ENCODE results near the gene FRMD5. TPM values are rescaled to one million over a fixed set of nuclear protein-coding genes. Genes with fewer than 3 reads are reported as not detected.

FRMD5 gene
- total RNA-seq, 1 experiment from 2014 or later = 3.9 TPM

DNA sequence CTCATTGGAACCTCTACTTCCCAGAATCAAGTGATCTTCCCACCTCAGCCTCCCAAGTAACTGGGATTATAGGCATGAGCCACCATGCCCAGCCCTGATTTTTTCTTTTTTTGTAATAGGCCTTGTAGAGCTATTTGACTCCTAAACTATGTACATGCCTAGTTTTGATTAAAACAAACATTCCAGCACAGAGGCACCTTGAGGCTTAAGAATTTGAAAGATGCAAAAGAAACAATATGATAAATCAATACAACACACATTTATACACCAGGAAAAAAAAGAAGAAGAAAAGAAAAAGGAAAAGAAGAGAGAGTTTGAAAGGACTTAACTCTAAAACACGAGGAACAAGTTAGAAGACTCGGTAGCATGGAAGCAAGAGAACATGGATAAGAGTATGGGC, 13.9 kb upstream of the FRMD5 start:
- Mint-ChIP-seq H3K9me3 (no peaks in the 10 kb centered on the region), H3K27me3 (ENCODE audit: low read depth) (peaks cover 2% of the 10 kb centered on the region), H3K27ac (no peak overlapping the region; a peak in 1 of 7 replicates), H3K4me1 (peaks cover 8% of the 10 kb centered on the region in 2 experiments), H3K36me3 (ENCODE audit: insufficient read depth in 1 of 3, low read depth in 3 of 3) (no peaks in the 10 kb centered on the region; a peak in 1 of 7 replicates), H3K4me3 (no peak overlapping the region)
- Histone ChIP-seq H3K23ac (ENCODE audit: insufficient read length, low read depth, low read length) (no peak overlapping the region), H3K27ac (ENCODE audit: insufficient read length, low read depth, low read length) (no peak overlapping the region), H3K79me1 (ENCODE audit: insufficient read depth, low read depth, low read length, poor library complexity, severe bottlenecking) (no peaks in the 10 kb centered on the region), H3K9me3 (ENCODE audit: control insufficient read depth, low read depth, low read length) (no peaks in the 10 kb centered on the region), H4K8ac (replicated peaks; ENCODE audit: insufficient read length, low read depth, low read length) (no peak overlapping the region), H2BK15ac (ENCODE audit: low read depth, low read length) (no peak overlapping the region), H3K23me2 (ENCODE audit: insufficient read length, low read depth, low read length, poor library complexity, severe bottlenecking) (no peaks in the 10 kb centered on the region), H2BK20ac (ENCODE audit: low read depth, low read length, poor library complexity, severe bottlenecking) (no peak overlapping the region), H3K4me1 (ENCODE audit: insufficient read depth, low read length) (no peaks in the 10 kb centered on the region; the same call in 1 of the 2 replicates), H3K56ac (ENCODE audit: insufficient read length, low read depth, low read length) (no peak overlapping the region), H4K5ac (ENCODE audit: insufficient read length, low read depth, low read length) (no peak overlapping the region), H3K27me3 (ENCODE audit: insufficient read depth, low read length) (no peaks in the 10 kb centered on the region), H2BK5ac (ENCODE audit: insufficient read length, low read length) (no peak overlapping the region), H2BK120ac (ENCODE audit: low read depth, low read length, poor library complexity, severe bottlenecking) (no peak overlapping the region), H3K14ac (ENCODE audit: insufficient read depth, low read length) (no peak overlapping the region), H2AFZ (ENCODE audit: low read length) (no peak overlapping the region), H3K79me2 (ENCODE audit: insufficient read depth, low read length) (no peaks in the 10 kb centered on the region), H2AK5ac (ENCODE audit: insufficient read length, low read length) (no peak overlapping the region), H3K4me2 (ENCODE audit: insufficient read depth, insufficient read length, low read length) (no peak overlapping the region), H3T11ph (ENCODE audit: low read length) (no peak overlapping the region), H4K20me1 (ENCODE audit: control insufficient read depth, insufficient read depth, insufficient read length) (no peaks in the 10 kb centered on the region), H4K91ac (ENCODE audit: insufficient read length, low read depth, low read length) (no peak overlapping the region), H3K18ac (ENCODE audit: insufficient read length, low read depth, low read length) (no peak overlapping the region), H3K9ac (ENCODE audit: extremely low read depth, insufficient read length, low read length) (no peak overlapping the region), H3K4ac (ENCODE audit: low read depth, low read length) (no peak overlapping the region), H2BK12ac (ENCODE audit: insufficient read length, low read depth, low read length) (no peak overlapping the region)
- no CpG with 5 or more reads among the region's 2 CpGs for WGBS (ENCODE audit: extremely low coverage, insufficient read length, low lambda C conversion rate)
- no peak for DNase-seq
- TF ChIP-seq, protein P1, sequence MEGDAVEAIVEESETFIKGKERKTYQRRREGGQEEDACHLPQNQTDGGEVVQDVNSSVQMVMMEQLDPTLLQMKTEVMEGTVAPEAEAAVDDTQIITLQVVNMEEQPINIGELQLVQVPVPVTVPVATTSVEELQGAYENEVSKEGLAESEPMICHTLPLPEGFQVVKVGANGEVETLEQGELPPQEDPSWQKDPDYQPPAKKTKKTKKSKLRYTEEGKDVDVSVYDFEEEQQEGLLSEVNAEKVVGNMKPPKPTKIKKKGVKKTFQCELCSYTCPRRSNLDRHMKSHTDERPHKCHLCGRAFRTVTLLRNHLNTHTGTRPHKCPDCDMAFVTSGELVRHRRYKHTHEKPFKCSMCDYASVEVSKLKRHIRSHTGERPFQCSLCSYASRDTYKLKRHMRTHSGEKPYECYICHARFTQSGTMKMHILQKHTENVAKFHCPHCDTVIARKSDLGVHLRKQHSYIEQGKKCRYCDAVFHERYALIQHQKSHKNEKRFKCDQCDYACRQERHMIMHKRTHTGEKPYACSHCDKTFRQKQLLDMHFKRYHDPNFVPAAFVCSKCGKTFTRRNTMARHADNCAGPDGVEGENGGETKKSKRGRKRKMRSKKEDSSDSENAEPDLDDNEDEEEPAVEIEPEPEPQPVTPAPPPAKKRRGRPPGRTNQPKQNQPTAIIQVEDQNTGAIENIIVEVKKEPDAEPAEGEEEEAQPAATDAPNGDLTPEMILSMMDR (conservative IDR thresholded peaks at IDR 0.05) = no peak
